Nephron (organoid): ENCODE results near the gene D2HGDH.
A peak's percentile ranks its signal among the peaks of the same experiment; 100 is the strongest.

Source experiments
- H3K27ac Mint-ChIP-seq, 3 experiments: 2 replicates each; pipeline ENCODE4 v1.8.0; 2020; ENCODE audit warnings: mixed read lengths in 3 of 3, mild to moderate bottlenecking in 2 of 3, moderate library complexity in 1 of 3
- H3K27me3 Mint-ChIP-seq: 2 replicates; pipeline ENCODE4 v1.8.0; 2021; ENCODE audit warnings: low read depth, mild to moderate bottlenecking, moderate library complexity, mixed read lengths
- H3K36me3 Mint-ChIP-seq: 2 replicates; pipeline ENCODE4 v1.8.0; 2020; ENCODE audit warnings: low read depth, mixed read lengths
- H3K4me1 Mint-ChIP-seq: 2 replicates; pipeline ENCODE4 v1.8.0; 2020; ENCODE audit warnings: mixed read lengths
- H3K4me3 Mint-ChIP-seq, 3 experiments: 2 replicates each; pipeline ENCODE4 v1.8.0; 2020; ENCODE audit warnings: mild to moderate bottlenecking in 3 of 3, mixed read lengths in 3 of 3, moderate library complexity in 2 of 3
- H3K9me3 Mint-ChIP-seq: 2 replicates; pipeline ENCODE4 v1.8.0; 2020; ENCODE audit warnings: mixed read lengths
- CTCF ChIP-seq, 3 experiments: fragments of 200-600 bp; sonication (generic); IDR thresholded peaks; one replicate each; pipeline ENCODE4 v1.5.0; 2021; ENCODE audit warnings: antibody characterized with exemption in 3 of 3; ENCODE audit not compliant: unreplicated experiment in 3 of 3

The D2HGDH gene

GRCh38 chr2:241793385-241793784, 59.0 kb downstream of the D2HGDH start:
- peaks cover 15% of the 10 kb centered on the region for H3K4me1 Mint-ChIP-seq
- peaks cover 8% of the 10 kb centered on the region for H3K36me3 Mint-ChIP-seq
- peaks cover 32% of the 10 kb centered on the region for H3K9me3 Mint-ChIP-seq
- H3K4me3 Mint-ChIP-seq = no peak overlapping the region
- no peak for TF ChIP-seq CTCF (IDR thresholded peaks at IDR 0.05; ENCODE audit: unreplicated experiment in 3 of 3)
- peak overlapping the region in 1 of 3 experiments; percentile 11 for H3K27ac Mint-ChIP-seq
- H3K27me3 Mint-ChIP-seq = no peaks in the 10 kb centered on the region

DNA sequence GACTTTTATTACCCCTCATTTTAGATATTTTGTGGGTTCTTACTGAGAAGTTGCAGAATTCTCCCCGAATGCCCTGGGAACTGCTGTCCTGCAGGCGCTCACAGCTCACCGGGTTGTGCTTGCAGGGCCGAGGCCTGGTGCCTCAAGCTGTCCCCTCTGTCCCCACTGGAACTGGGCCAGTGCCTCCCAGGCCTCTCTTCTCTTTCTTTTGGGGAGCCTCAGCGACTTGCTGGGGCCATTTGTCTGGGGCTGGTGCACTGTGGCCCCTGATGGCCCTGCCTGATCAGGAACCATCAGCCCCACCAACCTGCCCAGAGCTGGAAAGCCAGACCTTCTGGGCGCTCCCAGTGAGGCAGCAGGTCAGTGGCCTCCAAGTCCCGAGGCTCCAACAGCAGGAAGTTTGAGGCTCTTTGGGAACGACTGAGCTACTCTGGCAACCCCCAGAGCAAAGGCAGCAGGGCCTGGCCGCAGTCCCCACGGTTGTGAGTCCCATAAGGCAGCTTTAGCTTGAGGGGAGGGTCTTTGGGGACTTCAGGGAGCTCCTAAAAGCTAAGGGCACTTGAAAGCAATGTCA, 59.9 kb downstream of the D2HGDH start:
- Mint-ChIP-seq H3K4me3 (no peak overlapping the region), H3K27me3 (no peaks in the 10 kb centered on the region), H3K9me3 (peaks cover 24% of the 10 kb centered on the region), H3K36me3 (peaks cover 8% of the 10 kb centered on the region), H3K4me1 (peaks cover 15% of the 10 kb centered on the region), H3K27ac (no peak overlapping the region)
- no peak for TF ChIP-seq CTCF (IDR thresholded peaks at IDR 0.05; ENCODE audit: unreplicated experiment in 3 of 3)

GRCh38 chr2:241795021-241795999, 60.9 kb downstream of the D2HGDH start:
- Mint-ChIP-seq H3K9me3 (peaks cover 18% of the 10 kb centered on the region), H3K27me3 (peaks cover 3% of the 10 kb centered on the region), H3K4me3 (no peak overlapping the region), H3K4me1 (peaks cover 15% of the 10 kb centered on the region), H3K36me3 (peaks cover 6% of the 10 kb centered on the region), H3K27ac (peak overlapping the region in 1 of 3 experiments; percentile 49)
- TF ChIP-seq CTCF (IDR thresholded peaks at IDR 0.05; ENCODE audit: unreplicated experiment in 3 of 3) = no peak

DNA sequence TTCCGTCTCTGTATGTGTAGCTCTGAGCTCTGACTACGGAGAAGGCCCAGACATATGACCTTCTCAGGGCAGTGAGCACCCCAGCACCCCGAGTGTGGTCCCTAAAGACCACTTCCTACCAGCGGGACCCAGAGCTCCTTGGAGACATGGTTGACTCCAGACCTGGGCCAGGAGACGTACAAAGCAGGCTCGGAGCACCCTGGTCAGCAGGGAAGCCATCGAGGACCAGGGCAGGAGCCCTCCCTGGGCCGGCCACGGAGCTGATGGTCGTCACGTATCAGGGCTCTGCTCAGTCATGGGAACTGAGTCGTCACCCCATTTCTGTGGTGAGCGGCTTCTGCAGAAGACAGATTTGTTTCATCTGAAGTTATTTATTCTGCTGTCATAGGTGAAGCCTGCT, 61.8 kb downstream of the D2HGDH start:
- Mint-ChIP-seq H3K27ac (no peak overlapping the region), H3K36me3 (no peaks in the 10 kb centered on the region), H3K4me3 (no peak overlapping the region), H3K4me1 (peaks cover 15% of the 10 kb centered on the region), H3K9me3 (peaks cover 10% of the 10 kb centered on the region), H3K27me3 (peaks cover 3% of the 10 kb centered on the region)
- TF ChIP-seq CTCF (IDR thresholded peaks at IDR 0.05; ENCODE audit: unreplicated experiment in 3 of 3) = no peak

DNA sequence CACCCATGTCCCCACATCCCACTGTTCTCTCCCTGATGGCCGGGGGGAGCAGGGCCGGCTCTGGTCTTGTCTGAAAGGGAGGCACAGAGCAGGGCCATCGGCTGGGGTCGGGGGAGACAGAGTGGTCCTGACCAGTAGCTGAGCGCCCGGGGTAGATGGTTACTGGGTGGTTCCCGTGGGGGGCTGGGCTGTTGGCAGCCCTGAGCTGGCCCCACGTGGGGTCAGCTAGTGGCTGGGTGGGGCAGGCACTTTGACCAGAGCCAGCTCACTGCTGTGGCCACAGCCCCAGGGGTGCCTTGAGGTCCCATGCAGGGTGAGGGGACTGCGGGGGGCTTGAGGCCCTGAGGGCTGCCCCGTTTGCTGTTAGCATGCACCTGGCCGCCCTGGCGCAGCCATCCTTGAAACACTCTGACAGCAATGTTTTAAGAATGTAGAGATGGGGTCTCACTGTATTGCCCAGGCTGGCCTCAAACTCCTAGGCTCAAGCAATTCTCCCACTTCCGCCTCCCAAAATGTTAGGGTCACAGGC, 62.2 kb downstream of the D2HGDH start:
- no peak for TF ChIP-seq CTCF (IDR thresholded peaks at IDR 0.05; ENCODE audit: unreplicated experiment in 3 of 3)
- peaks cover 9% of the 10 kb centered on the region for H3K9me3 Mint-ChIP-seq
- no peak overlapping the region for H3K4me3 Mint-ChIP-seq
- H3K27ac Mint-ChIP-seq = peak overlapping the region in 2 of 3 experiments; percentile 13 to 31
- no peaks in the 10 kb centered on the region for H3K36me3 Mint-ChIP-seq
- peaks cover 15% of the 10 kb centered on the region for H3K4me1 Mint-ChIP-seq
- H3K27me3 Mint-ChIP-seq = peaks cover 3% of the 10 kb centered on the region
